Neural cell (in vitro differentiated cells): ENCODE measurements around the gene COL13A1.

ENCODE experiments used
- CTCF ChIP-seq: fragments of 450-650 bp; IDR thresholded peaks from 2 replicates; pipeline ENCODE4 v1.5.1; 2014; ENCODE audit warnings: antibody characterized with exemption, mild to moderate bottlenecking, moderate library complexity; ENCODE audit not compliant: poor library complexity, severe bottlenecking
- EP300 ChIP-seq: fragments of 450-650 bp; conservative IDR thresholded peaks from 2 replicates; pipeline ENCODE4 v1.6.1; 2014; ENCODE audit warnings: antibody characterized with exemption, mild to moderate bottlenecking, moderate library complexity; ENCODE audit not compliant: poor library complexity, severe bottlenecking
- EZH2 ChIP-seq: fragments of 200-600, 300-800 bp; shearing (Covaris generic), sonication (generic); IDR thresholded peaks from 2 replicates; pipeline ENCODE4 v1.6.1; 2014; ENCODE audit warnings: antibody characterized with exemption, low read length, borderline replicate concordance, mild to moderate bottlenecking; ENCODE audit not compliant: insufficient read depth, poor library complexity, severe bottlenecking
- MXI1 ChIP-seq: fragments of 450-650 bp; conservative IDR thresholded peaks from 2 replicates; pipeline ENCODE4 v1.6.1; 2014; ENCODE audit warnings: antibody characterized with exemption, mild to moderate bottlenecking; ENCODE audit not compliant: poor library complexity, severe bottlenecking
- POLR2AphosphoS5 ChIP-seq: IDR thresholded peaks from 2 replicates; pipeline ENCODE4 v1.6.1; 2012
- RAD21 ChIP-seq: fragments of 450-650 bp; conservative IDR thresholded peaks from 2 replicates; pipeline ENCODE4 v1.6.1; 2014; ENCODE audit warnings: antibody characterized with exemption, mild to moderate bottlenecking, moderate library complexity
- REST ChIP-seq: IDR thresholded peaks from 2 replicates; pipeline ENCODE4 v1.6.1; 2012; ENCODE audit warnings: borderline replicate concordance
- SMC3 ChIP-seq: fragments of 450-650 bp; conservative IDR thresholded peaks from 2 replicates; pipeline ENCODE4 v1.6.1; 2014; ENCODE audit warnings: antibody characterized with exemption, mild to moderate bottlenecking, moderate library complexity; ENCODE audit not compliant: poor library complexity

GRCh38 chr10:69876931-69877330 is 75.2 kb downstream of the COL13A1 start:
- TF ChIP-seq CTCF (no peak), EP300 (no peak), EZH2 (no peak), POLR2AphosphoS5 (no peak), RAD21 (no peak), SMC3 (no peak), REST (no peak), MXI1 (no peak)
